GM18526 (cell line): Measurements from ENCODE around the gene POU5F1.

Experiments used
- POLR2A ChIP-seq: IDR thresholded peaks from 3 replicates; pipeline ENCODE4 v1.6.1; 2011; ENCODE audit not compliant: insufficient read length; ENCODE audit errors: extremely low read depth

The POU5F1 gene

GRCh38 chr6:31190488-31190887, 20.0 kb upstream of the POU5F1 start:
- TF ChIP-seq POLR2A, result no peak

GRCh38 chr6:31187780-31188194, 17.3 kb upstream of the POU5F1 start:
- TF ChIP-seq POLR2A, result no peak

- TF ChIP-seq POLR2A, result no peak
Measured at GRCh38 chr6:31186052-31186734, 15.7 kb upstream of the POU5F1 start.

GRCh38 chr6:31180500-31180899, 10.0 kb upstream of the POU5F1 start:
- no peak for TF ChIP-seq POLR2A

- TF ChIP-seq POLR2A, result no peak
Measured at GRCh38 chr6:31179896-31180295, 9.4 kb upstream of the POU5F1 start.

- no peak for TF ChIP-seq POLR2A
Measured at GRCh38 chr6:31179042-31179386, 8.5 kb upstream of the POU5F1 start.

GRCh38 chr6:31178143-31179041, 7.9 kb upstream of the POU5F1 start:
- TF ChIP-seq POLR2A, result no peak

- TF ChIP-seq POLR2A, result no peak
Measured at GRCh38 chr6:31175971-31176370, 5.5 kb upstream of the POU5F1 start.

- no peak for TF ChIP-seq POLR2A
Measured at GRCh38 chr6:31174378-31174777, 3.9 kb upstream of the POU5F1 start.

- no peak for TF ChIP-seq POLR2A
Measured at GRCh38 chr6:31173406-31173805, 2.9 kb upstream of the POU5F1 start.

GRCh38 chr6:31172973-31173384, 2.5 kb upstream of the POU5F1 start:
- TF ChIP-seq POLR2A, result no peak

GRCh38 chr6:31171931-31172905, 1.7 kb upstream of the POU5F1 start:
- no peak for TF ChIP-seq POLR2A

- no peak for TF ChIP-seq POLR2A
Measured at GRCh38 chr6:31170987-31171671, 647 bp upstream of the POU5F1 start.

GRCh38 chr6:31169123-31169857, 1.2 kb downstream of the POU5F1 start:
- no peak for TF ChIP-seq POLR2A
